GM21529 (cell line): ENCODE data around the gene APBB2.
"Not testable (repeated sequence)": the region's sequence is repeated elsewhere in the genome, so short reads cannot be mapped to it uniquely, and the experiment has no call there.

Experiments
- ATAC-seq: cut with Tn5 transposase; IDR thresholded peaks from one replicate; pipeline ENCODE4 v1.9.1; 2021; ENCODE audit not compliant: unreplicated experiment

The APBB2 gene

GRCh38 chr4:40840255-40840984 lies 373.9 kb downstream of the APBB2 start:
- ATAC-seq: peak; percentile 44

GRCh38 chr4:40838742-40839141 lies 375.6 kb downstream of the APBB2 start:
- no peak for ATAC-seq

- ATAC-seq: no peak
These were observed 377.1 kb downstream of the APBB2 start for GRCh38 chr4:40837094-40837870.

GRCh38 chr4:40833212-40833611 lies 381.1 kb downstream of the APBB2 start:
- no peak for ATAC-seq

- ATAC-seq: no peak
These were observed 382.2 kb downstream of the APBB2 start for GRCh38 chr4:40832175-40832574.

- no peak for ATAC-seq
These were observed 383.0 kb downstream of the APBB2 start for GRCh38 chr4:40831146-40831907.

GRCh38 chr4:40829586-40829985 lies 384.8 kb downstream of the APBB2 start:
- ATAC-seq: no peak

- no peak for ATAC-seq
These were observed 385.7 kb downstream of the APBB2 start for GRCh38 chr4:40828661-40829060.

- ATAC-seq: no peak
These were observed 386.6 kb downstream of the APBB2 start for GRCh38 chr4:40827758-40828157.

- no peak for ATAC-seq
These were observed 387.5 kb downstream of the APBB2 start for GRCh38 chr4:40826821-40827220.

GRCh38 chr4:40825014-40825838 lies 389.1 kb downstream of the APBB2 start:
- ATAC-seq: no peak

- ATAC-seq: no peak
These were observed 391.7 kb downstream of the APBB2 start for GRCh38 chr4:40822420-40823166.

- no peak for ATAC-seq
These were observed 394.2 kb downstream of the APBB2 start for GRCh38 chr4:40820101-40820500.

- ATAC-seq: not testable (repeated sequence)
These were observed 397.2 kb downstream of the APBB2 start for GRCh38 chr4:40817157-40817556.

GRCh38 chr4:40812856-40813255 lies 401.5 kb downstream of the APBB2 start:
- no peak for ATAC-seq

GRCh38 chr4:40812386-40812785 lies 402.0 kb downstream of the APBB2 start:
- no peak for ATAC-seq

- no peak for ATAC-seq
These were observed 402.4 kb downstream of the APBB2 start for GRCh38 chr4:40811956-40812355.

GRCh38 chr4:40808926-40809457 lies 405.4 kb downstream of the APBB2 start:
- no peak for ATAC-seq

GRCh38 chr4:40804598-40804997 lies 409.7 kb downstream of the APBB2 start:
- no peak for ATAC-seq

GRCh38 chr4:40800064-40800463 lies 414.3 kb downstream of the APBB2 start:
- ATAC-seq: peak; percentile 93
